Activated CD4-positive, alpha-beta T cell treated with anti-CD3 and anti-CD28 coated beads for 36 hours (primary cell): Measurements from ENCODE around the gene XCL1. TPM values are rescaled to one million over a fixed set of nuclear protein-coding genes. Genes with fewer than 3 reads are reported as not detected.
"Not testable (repeated sequence)": the region's sequence is repeated elsewhere in the genome, so short reads cannot be mapped to it uniquely, and the experiment has no call there.

Experiments used
- ATAC-seq: fragments of 200-7000 bp; cut with Tn5 transposase; one replicate; pipeline ENCODE4 v1.10.0; 2021; ENCODE audit warnings: mild to moderate bottlenecking, moderate library complexity
- CTCF ChIA-PET: fragments of 350-600 bp; sonication (Branson Sonifier 250); formaldehyde crosslinking; loops from one replicate; lab custom pipeline; 2021; ENCODE audit warnings: antibody characterized with exemption; lab: Charles Lee
- POLR2A ChIA-PET: fragments of 350-600 bp; sonication (Branson Sonifier 250); formaldehyde crosslinking; loops from one replicate; lab custom pipeline; 2021; ENCODE audit warnings: antibody characterized with exemption, inconsistent platforms; lab: Charles Lee
- DNase-seq: peaks from one replicate; pipeline ENCODE4 v3.0.0-alpha.2; 2020
- H3K27ac Mint-ChIP-seq: one replicate; pipeline ENCODE4 v1.8.0; 2021; ENCODE audit warnings: mixed read lengths
- H3K27me3 Mint-ChIP-seq: one replicate; pipeline ENCODE4 v1.8.0; 2021; ENCODE audit warnings: mixed read lengths
- H3K36me3 Mint-ChIP-seq: one replicate; pipeline ENCODE4 v1.8.0; 2021; ENCODE audit warnings: low read depth, mixed read lengths
- H3K4me1 Mint-ChIP-seq: one replicate; pipeline ENCODE4 v1.8.0; 2021; ENCODE audit warnings: mixed read lengths
- H3K4me3 Mint-ChIP-seq: one replicate; pipeline ENCODE4 v1.8.0; 2021; ENCODE audit warnings: mild to moderate bottlenecking, moderate library complexity, mixed read lengths
- H3K9me3 Mint-ChIP-seq: one replicate; pipeline ENCODE4 v1.8.0; 2021; ENCODE audit warnings: low read depth, mixed read lengths
- intact Hi-C, 2 experiments: fragments of 100-400 bp; cut with DNase I in 1 of 2; cut with micrococcal nuclease in 1 of 2; formaldehyde crosslinking; loops; one replicate each; pipeline versions ENCODE4 v1.14.2 to v1.15.1; 2022 to 2024; cut with DNase I, micrococcal nuclease
- total RNA-seq, 2 experiments: library from RNA; stranded (reverse); gene quantifications; one replicate each; pipeline ENCODE4 v1.2.3, GENCODE V29; 2021

The XCL1 gene
- total RNA-seq, 2 experiments from 2014 or later, result 0.39 to 0.67 TPM

DNA sequence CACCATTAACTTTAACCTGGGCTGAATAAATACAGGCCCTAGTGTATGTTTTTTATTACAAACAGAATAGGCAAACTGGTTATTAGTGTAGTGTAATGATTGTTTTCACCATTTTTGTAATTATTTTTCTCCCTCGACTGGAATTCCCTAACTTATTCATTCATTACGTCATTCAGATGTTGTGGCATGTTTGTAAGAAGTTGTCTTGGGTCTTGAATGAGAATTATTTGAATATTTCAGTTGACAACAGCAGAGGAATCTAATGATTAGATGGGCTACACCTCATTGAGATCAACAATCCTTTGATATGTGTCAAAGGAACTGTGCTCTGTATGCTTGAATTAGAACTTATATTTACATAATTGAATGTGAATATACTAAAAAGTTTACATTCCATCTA lies 12.8 kb downstream of the XCL1 start:
- ChIA-PET CTCF (interaction anchor here (0.6 kb wide), 2 partner anchors 30 to 247 kb away, joined by 3 to 7 read pairs; no protein-coding TSS in a partner anchor), POLR2A (no interaction called here)
- H3K4me1 Mint-ChIP-seq, result no peaks in the 10 kb centered on the region
- DNase-seq (no peak), ATAC-seq (no peak)
- no peaks in the 10 kb centered on the region for H3K27me3 Mint-ChIP-seq
- peaks cover 2% of the 10 kb centered on the region for H3K9me3 Mint-ChIP-seq
- intact Hi-C loops, result no loop called here
- H3K4me3 Mint-ChIP-seq, result no peak overlapping the region
- H3K36me3 Mint-ChIP-seq, result no peaks in the 10 kb centered on the region
- H3K27ac Mint-ChIP-seq, result no peak overlapping the region

DNA sequence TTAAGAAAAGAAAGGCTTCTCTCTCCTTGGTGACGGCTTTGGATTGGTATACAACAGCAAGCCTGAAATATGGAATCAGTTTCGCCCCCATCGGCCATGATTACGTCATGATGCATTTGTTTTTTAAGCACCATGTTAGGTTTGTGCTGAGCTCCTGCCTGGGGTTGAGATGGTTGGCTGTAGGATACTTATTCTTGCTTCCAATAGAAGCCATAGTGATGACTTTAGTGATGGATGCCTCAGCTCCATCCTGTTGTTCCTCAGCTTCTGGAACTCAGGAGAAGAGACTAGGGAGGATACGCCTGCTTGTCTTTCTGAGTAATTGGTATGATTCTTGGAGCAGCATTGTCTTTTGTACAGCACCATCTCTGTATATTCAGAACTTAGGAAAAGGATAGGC lies 14.7 kb downstream of the XCL1 start:
- ATAC-seq, result no peak
- Mint-ChIP-seq H3K4me3 (no peak overlapping the region), H3K27me3 (no peaks in the 10 kb centered on the region), H3K9me3 (peaks cover 2% of the 10 kb centered on the region), H3K27ac (no peak overlapping the region), H3K36me3 (no peaks in the 10 kb centered on the region), H3K4me1 (no peaks in the 10 kb centered on the region)
- DNase-seq, result no peak
- intact Hi-C loops, result no loop called here
- POLR2A ChIA-PET, result no interaction called here
- CTCF ChIA-PET, result interaction anchor here (0.7 kb wide), 1 partner anchor 195 kb away, joined by 3 read pairs; no protein-coding TSS in a partner anchor

DNA sequence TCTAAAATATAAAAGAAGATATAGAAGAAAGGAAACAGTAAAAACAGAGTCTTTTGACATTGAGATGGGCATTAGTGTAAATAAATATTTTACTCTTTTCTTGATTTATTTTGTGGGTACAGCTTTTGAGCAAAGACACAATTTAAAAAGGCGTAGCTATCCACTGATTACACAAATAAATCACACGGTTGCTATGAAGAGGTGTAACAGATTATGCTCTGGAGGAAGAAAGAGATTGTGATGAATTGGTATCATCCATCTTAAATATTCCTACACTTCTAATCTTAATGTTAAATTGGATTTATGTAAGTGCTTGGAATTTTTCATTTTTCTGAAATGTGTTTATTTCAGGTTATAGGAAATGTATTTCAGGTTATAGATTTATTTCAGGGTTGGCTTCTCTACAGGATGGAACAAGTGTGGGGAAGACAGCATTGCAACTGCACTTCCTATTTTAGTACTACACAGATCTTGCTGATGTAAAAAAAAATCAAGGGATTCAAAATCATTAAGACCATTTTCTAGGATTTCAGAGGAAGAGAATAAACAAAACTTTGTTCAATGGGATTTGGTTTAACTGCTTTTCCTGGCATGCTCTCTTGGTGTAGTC lies 15.3 kb downstream of the XCL1 start:
- CTCF ChIA-PET, result no interaction called here
- POLR2A ChIA-PET, result no interaction called here
- DNase-seq, result no peak
- ATAC-seq, result no peak
- H3K9me3 Mint-ChIP-seq, result peaks cover 2% of the 10 kb centered on the region
- H3K4me1 Mint-ChIP-seq, result no peaks in the 10 kb centered on the region
- H3K4me3 Mint-ChIP-seq, result no peak overlapping the region
- intact Hi-C loops, result no loop called here
- H3K27ac Mint-ChIP-seq, result no peak overlapping the region
- H3K27me3 Mint-ChIP-seq, result no peaks in the 10 kb centered on the region
- no peaks in the 10 kb centered on the region for H3K36me3 Mint-ChIP-seq

DNA sequence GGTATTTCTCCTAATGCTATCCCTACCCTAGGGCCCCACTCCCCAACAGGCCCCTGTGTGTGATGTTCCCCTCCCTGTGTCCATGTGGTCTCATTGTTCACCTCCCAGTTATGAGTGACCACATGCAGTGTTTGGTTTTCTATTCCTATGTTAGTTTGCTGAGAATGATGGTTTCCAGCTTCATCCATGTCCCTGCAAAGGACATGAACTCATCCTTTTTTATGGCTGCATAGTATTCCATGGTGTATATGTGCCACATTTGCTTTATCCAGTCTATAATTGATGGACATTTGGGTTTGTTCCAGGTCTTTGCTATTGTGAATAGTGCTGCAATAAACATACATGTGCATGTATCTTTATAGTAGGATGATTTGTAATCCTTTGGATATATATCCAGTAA lies 19.0 kb downstream of the XCL1 start:
- intact Hi-C loops, H3K27ac Mint-ChIP-seq, H3K4me3 Mint-ChIP-seq, POLR2A ChIA-PET, ATAC-seq, DNase-seq, H3K36me3 Mint-ChIP-seq, H3K4me1 Mint-ChIP-seq, H3K9me3 Mint-ChIP-seq, H3K27me3 Mint-ChIP-seq: not testable (repeated sequence)
- CTCF ChIA-PET, result interaction anchor here (0.6 to 0.7 kb wide), 2 partner anchors 294 to 973 kb away, joined by 3 read pairs; no protein-coding TSS in a partner anchor

DNA sequence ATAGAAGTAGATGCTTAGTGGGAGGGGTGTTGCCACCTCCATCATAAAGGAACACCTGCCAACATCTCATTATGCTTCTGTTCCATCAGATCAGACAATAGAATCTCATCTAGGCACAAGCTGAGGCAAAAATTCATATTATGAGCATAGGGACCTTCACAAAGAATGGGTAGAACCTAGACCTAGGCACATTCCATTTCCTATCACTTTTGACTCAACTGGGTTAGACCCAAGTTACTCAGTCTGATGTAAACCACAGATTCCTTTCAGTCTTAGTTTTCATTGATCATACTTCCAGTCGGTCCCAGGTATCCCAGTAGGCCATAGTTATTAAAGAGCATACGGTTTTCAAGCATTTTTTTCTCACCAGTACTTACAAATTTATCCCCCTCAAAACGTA lies 21.7 kb downstream of the XCL1 start:
- intact Hi-C loops, result no loop called here
- Mint-ChIP-seq H3K4me3 (no peak overlapping the region), H3K27me3 (peaks cover 2% of the 10 kb centered on the region), H3K27ac (no peak overlapping the region), H3K9me3 (no peaks in the 10 kb centered on the region), H3K4me1 (peaks cover 3% of the 10 kb centered on the region), H3K36me3 (no peaks in the 10 kb centered on the region)
- ChIA-PET CTCF (no interaction called here), POLR2A (no interaction called here)
- no peak for DNase-seq
- peak; percentile 51 for ATAC-seq

DNA sequence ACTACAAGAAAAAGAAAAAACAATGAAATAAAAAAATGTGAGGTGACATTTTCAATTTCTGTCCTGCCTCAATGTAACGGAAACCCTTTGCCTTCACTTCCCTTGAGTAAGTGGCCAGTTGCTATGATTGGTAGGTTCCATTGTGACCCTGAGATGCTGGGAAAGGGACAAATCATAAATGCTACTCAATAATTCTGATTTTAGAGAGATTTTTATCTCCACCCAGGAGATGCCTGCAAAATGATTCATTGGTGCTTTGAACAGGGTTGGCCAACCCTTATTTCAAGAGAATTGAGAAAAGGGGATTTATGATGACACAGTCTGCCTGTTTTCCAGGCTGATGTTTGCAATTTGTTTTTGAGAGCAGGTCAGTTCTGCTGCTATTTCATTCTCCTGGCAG lies 22.5 kb downstream of the XCL1 start:
- no peak overlapping the region for H3K27ac Mint-ChIP-seq
- H3K9me3 Mint-ChIP-seq, result no peaks in the 10 kb centered on the region
- DNase-seq, result no peak
- ATAC-seq, result no peak
- no peak overlapping the region for H3K4me3 Mint-ChIP-seq
- peaks cover 2% of the 10 kb centered on the region for H3K27me3 Mint-ChIP-seq
- POLR2A ChIA-PET, result no interaction called here
- CTCF ChIA-PET, result interaction anchor here (1.3 to 3.8 kb wide), 2 partner anchors 160 to 256 kb away, joined by 4 to 20 read pairs; no protein-coding TSS in a partner anchor
- H3K36me3 Mint-ChIP-seq, result no peaks in the 10 kb centered on the region
- peaks cover 3% of the 10 kb centered on the region for H3K4me1 Mint-ChIP-seq
- intact Hi-C loops, result no loop called here

DNA sequence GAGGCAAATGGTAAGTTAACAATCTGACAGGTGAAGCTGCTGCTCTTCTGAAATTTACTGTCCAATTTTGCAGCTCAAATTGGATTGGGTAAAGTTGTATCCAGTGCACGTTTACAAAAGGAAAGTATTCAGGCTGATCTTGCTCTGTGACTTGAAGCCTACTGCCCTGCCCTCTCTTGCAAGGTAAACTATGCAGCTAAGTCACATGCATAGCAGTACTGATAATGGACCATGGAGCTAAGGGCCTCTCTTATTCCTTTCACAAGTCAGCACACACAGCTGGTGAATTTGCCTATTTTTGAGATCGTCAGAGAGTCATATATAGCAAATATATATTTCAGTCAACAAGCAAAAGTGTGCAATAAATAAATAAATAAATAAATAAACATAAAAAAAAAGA lies 23.2 kb downstream of the XCL1 start:
- no peak overlapping the region for H3K27ac Mint-ChIP-seq
- H3K4me3 Mint-ChIP-seq, result no peak overlapping the region
- DNase-seq, result no peak
- ChIA-PET CTCF (interaction anchor here (0.6 to 3.8 kb wide), 6 partner anchors 10 to 749 kb away, joined by 3 to 20 read pairs (median 5); no protein-coding TSS in a partner anchor), POLR2A (no interaction called here)
- no peaks in the 10 kb centered on the region for H3K9me3 Mint-ChIP-seq
- ATAC-seq, result no peak
- H3K36me3 Mint-ChIP-seq, result no peaks in the 10 kb centered on the region
- H3K27me3 Mint-ChIP-seq, result peaks cover 2% of the 10 kb centered on the region
- intact Hi-C loops, result loop anchor here in 1 of 2 experiments (10.0 kb wide), 1 partner anchor 535 kb away; no protein-coding TSS in a partner anchor
- H3K4me1 Mint-ChIP-seq, result peaks cover 3% of the 10 kb centered on the region

DNA sequence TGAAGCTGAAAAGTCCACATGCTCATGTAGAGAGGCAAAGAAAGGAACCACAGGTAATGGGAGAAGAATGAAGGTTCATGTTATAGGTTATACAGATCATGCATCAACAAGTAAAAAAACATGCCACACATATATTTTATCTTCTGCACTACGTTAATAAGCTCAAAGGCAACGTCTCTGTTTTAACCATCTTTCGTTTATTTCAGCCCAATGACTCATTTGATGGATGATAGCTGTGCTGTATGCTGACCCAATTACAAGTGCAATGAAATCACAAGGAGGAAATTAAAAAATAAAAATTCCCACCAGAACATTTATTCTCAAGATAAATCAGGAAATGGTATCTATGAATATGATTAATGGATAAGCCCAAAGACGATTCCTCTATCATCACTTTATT lies 24.6 kb downstream of the XCL1 start:
- ChIA-PET CTCF (interaction anchor here (1.0 to 3.8 kb wide), 5 partner anchors 9 to 748 kb away, joined by 4 to 20 read pairs (median 6); no protein-coding TSS in a partner anchor), POLR2A (no interaction called here)
- Mint-ChIP-seq H3K27me3 (peaks cover 2% of the 10 kb centered on the region), H3K9me3 (no peaks in the 10 kb centered on the region), H3K4me3 (no peak overlapping the region), H3K4me1 (peaks cover 3% of the 10 kb centered on the region), H3K27ac (no peak overlapping the region), H3K36me3 (no peaks in the 10 kb centered on the region)
- DNase-seq (no peak), ATAC-seq (no peak)
- intact Hi-C loops, result loop anchor here in 1 of 2 experiments (10.0 kb wide), 1 partner anchor 534 kb away; no protein-coding TSS in a partner anchor

DNA sequence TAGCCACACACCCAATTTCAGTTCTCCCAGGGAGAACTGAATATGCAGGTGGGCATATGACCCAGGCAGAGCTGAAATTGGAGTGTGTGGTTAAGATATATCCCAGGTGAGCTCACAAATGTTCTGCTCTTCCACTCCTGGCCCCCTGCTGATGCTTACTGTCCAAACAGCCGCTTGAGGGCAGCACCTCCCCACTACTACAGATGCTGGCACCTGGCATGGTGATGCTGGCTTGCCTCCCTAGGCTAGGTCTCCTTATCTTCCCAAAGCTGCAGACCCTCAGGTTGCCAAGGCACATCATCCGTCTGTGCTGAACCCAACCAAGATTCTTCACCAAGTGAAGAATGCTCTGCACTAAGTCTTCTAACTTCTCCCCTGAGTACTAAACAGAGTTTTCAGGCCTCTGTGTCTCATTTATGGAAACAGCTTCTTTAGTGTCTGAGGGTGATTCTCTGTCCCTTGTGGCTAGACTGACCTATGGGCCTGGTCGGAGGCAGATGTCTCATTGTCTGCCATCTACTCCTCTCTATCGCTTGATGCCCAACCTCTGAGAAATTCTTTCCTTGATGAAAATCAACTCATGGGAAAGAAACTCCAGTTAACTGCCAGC lies 27.2 kb downstream of the XCL1 start:
- H3K9me3 Mint-ChIP-seq, result no peaks in the 10 kb centered on the region
- POLR2A ChIA-PET, result no interaction called here

DNA sequence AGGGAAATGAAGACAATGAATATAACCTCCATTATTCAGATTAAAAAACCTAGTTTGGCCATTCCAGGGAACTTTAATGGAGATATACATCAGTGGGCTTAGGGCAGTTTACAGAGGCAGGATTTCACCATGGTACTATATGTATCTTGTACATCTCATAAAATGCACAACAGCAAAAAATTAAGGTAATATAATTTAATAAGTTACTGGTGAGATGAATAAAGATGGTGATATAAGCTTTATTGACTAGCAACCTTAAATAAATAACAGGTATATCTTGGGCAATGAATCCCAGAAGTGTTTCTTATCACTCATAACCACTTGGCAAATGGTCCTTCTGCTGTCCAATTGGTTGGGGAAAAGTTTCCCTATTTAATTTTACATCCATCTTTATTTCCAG lies 29.0 kb downstream of the XCL1 start:
- Mint-ChIP-seq H3K27me3 (no peaks in the 10 kb centered on the region), H3K4me1 (no peaks in the 10 kb centered on the region), H3K9me3 (no peaks in the 10 kb centered on the region), H3K27ac (no peak overlapping the region), H3K36me3 (no peaks in the 10 kb centered on the region), H3K4me3 (no peak overlapping the region)
- ATAC-seq, result no peak
- intact Hi-C loops, result loop anchor here in 1 of 2 experiments (10.0 kb wide), 1 partner anchor 529 kb away; no protein-coding TSS in a partner anchor
- ChIA-PET POLR2A (no interaction called here), CTCF (interaction anchor here (0.9 to 4.6 kb wide), 4 partner anchors 19 to 743 kb away, joined by 3 to 63 read pairs (median 4); no protein-coding TSS in a partner anchor)
- DNase-seq, result no peak

More for the DNA sequence above, 27.2 kb downstream of the XCL1 start:
- peak; percentile 78 for ATAC-seq
- CTCF ChIA-PET, result interaction anchor here (0.6 to 4.6 kb wide), 34 partner anchors 11 to 907 kb away, joined by 3 to 63 read pairs (median 3); no protein-coding TSS in a partner anchor
- peak; percentile 84 for DNase-seq
- Mint-ChIP-seq H3K27me3 (no peaks in the 10 kb centered on the region), H3K4me3 (no peak overlapping the region), H3K36me3 (no peaks in the 10 kb centered on the region), H3K4me1 (no peaks in the 10 kb centered on the region), H3K27ac (no peak overlapping the region)
- intact Hi-C loops, result loop anchor here (1.0 to 10.0 kb wide), 3 partner anchors 531 to 943 kb away; no protein-coding TSS in a partner anchor

DNA sequence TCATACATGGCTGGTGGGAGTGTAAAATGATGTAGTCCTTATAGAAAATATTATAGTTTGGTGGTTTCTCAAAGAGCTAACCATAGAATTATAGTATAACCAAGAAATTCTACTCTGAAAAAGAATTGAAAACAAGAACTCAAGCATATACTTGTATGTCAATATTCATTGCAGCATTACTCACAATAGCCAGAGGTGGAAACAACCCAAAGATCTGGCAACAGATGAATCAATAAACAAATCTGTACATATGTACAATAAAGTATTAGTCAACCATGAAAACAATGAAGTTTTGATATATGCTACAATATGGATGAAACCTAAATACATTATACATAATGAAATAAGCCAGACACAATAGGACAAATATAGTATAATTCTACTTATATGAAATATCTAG lies 29.7 kb downstream of the XCL1 start:
- ChIA-PET CTCF (interaction anchor here (0.7 to 4.6 kb wide), 3 partner anchors 161 to 743 kb away, joined by 3 to 63 read pairs (median 3); no protein-coding TSS in a partner anchor), POLR2A (no interaction called here)
- intact Hi-C loops, result loop anchor here in 1 of 2 experiments (10.0 kb wide), 1 partner anchor 529 kb away; no protein-coding TSS in a partner anchor
- no peaks in the 10 kb centered on the region for H3K36me3 Mint-ChIP-seq
- H3K4me1 Mint-ChIP-seq, result no peaks in the 10 kb centered on the region
- ATAC-seq (no peak), DNase-seq (no peak)
- H3K9me3 Mint-ChIP-seq, result no peaks in the 10 kb centered on the region
- no peak overlapping the region for H3K27ac Mint-ChIP-seq
- H3K4me3 Mint-ChIP-seq, result no peak overlapping the region
- H3K27me3 Mint-ChIP-seq, result no peaks in the 10 kb centered on the region
